ENCODE data around the gene PGAM4. TPM values are rescaled to one million over a fixed set of nuclear protein-coding genes. Genes with fewer than 3 reads are reported as not detected.
"Not testable (repeated sequence)": the region's sequence is repeated elsewhere in the genome, so short reads cannot be mapped to it uniquely, and the experiment has no call there.

PGAM4 gene
- total RNA-seq, 1 experiment from 2014 or later, result not detected

DNA sequence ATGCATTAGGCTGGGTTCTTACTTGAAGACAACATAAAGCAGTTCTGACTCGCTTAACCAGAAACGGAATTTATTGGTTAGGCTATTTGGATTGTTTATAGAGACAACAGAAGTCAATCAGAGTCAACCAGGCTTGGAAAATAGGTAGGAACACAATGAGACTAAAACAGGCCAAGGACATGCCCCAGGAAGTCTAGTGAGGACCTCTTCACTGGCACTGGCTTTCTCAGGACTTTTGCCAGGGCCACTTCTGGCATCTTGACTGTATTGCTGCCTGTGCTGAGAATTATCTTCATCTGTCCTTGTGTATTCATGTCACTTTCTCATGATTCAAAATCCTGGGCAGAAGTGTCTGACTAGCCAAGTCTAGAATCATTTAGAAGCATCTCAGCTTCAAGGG lies 19.6 kb downstream of the PGAM4 start:
- Histone ChIP-seq H3K4me3 (no peak overlapping the region), H3K27me3 (replicated peaks) (no peaks in the 10 kb centered on the region), H3K9me3 (replicated peaks) (no peaks in the 10 kb centered on the region), H3K27ac (no peak overlapping the region), H3K36me3 (no peaks in the 10 kb centered on the region), H3K4me1 (replicated peaks) (peaks cover 7% of the 10 kb centered on the region)
- DNase-seq (ENCODE audit: low read depth in 1 of 2, low spot score in 2 of 2), result no peak

GRCh38 chrX:77946571-77946970 lies 22.9 kb downstream of the PGAM4 start:
- no peak overlapping the region for H3K27ac ChIP-seq

GRCh38 chrX:77945910-77946545 lies 23.4 kb downstream of the PGAM4 start:
- H3K36me3 ChIP-seq, result no peaks in the 10 kb centered on the region

More at GRCh38 chrX:77946571-77946970, 22.9 kb downstream of the PGAM4 start:
- H3K36me3 ChIP-seq, result no peaks in the 10 kb centered on the region
- H3K4me3 ChIP-seq, result no peak overlapping the region
- no peaks in the 10 kb centered on the region for H3K27me3 ChIP-seq (replicated peaks)
- DNase-seq (ENCODE audit: low read depth in 1 of 2, low spot score in 2 of 2), result no peak
- H3K9me3 ChIP-seq (replicated peaks), result no peaks in the 10 kb centered on the region
- no peaks in the 10 kb centered on the region for H3K4me1 ChIP-seq (replicated peaks)

GRCh38 chrX:77945031-77945430 lies 24.4 kb downstream of the PGAM4 start:
- H3K4me1 ChIP-seq (replicated peaks); H3K27me3 ChIP-seq (replicated peaks); H3K9me3 ChIP-seq (replicated peaks); H3K4me3 ChIP-seq; H3K36me3 ChIP-seq; H3K27ac ChIP-seq; DNase-seq (ENCODE audit: low read depth in 1 of 2, low spot score in 2 of 2): not testable (repeated sequence)

More at GRCh38 chrX:77945910-77946545, 23.4 kb downstream of the PGAM4 start:
- no peak overlapping the region for H3K27ac ChIP-seq
- H3K9me3 ChIP-seq (replicated peaks), result no peaks in the 10 kb centered on the region
- no peak overlapping the region for H3K4me3 ChIP-seq
- DNase-seq (ENCODE audit: low read depth in 1 of 2, low spot score in 2 of 2), result no peak
- no peaks in the 10 kb centered on the region for H3K4me1 ChIP-seq (replicated peaks)
- no peaks in the 10 kb centered on the region for H3K27me3 ChIP-seq (replicated peaks)

DNA sequence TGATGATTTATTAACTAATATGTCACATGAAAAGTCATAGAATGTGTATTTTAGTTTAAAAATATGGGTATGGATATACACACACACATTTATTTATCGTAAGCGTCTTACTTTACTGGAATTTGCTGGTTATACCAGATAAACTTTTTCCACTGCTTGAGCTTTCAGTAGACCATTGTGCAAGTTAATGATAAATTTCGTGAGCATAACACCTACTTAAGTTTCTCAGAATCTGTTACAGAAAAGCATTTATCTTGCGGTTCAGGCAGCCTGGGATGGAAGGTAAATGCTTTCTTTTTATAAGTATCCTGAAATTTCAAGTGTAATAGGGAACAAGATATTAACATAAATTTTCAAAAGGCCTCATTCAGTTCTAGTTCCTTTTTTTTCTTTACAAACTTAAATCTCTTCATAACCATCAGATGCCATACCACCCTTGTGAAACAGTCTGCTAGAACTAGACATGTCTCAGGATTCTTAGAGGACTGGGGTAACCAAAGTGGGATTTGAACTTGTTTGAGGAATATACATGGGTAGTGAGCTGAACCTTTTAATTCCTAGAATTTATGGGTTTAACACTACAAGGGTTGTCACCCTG lies 31.3 kb downstream of the PGAM4 start:
- no peaks in the 10 kb centered on the region for H3K27me3 ChIP-seq (replicated peaks)
- H3K27ac ChIP-seq, result no peak overlapping the region
- H3K36me3 ChIP-seq, result no peaks in the 10 kb centered on the region
- H3K4me1 ChIP-seq (replicated peaks), result peaks cover 13% of the 10 kb centered on the region
- H3K9me3 ChIP-seq (replicated peaks), result no peaks in the 10 kb centered on the region
- no peak overlapping the region for H3K4me3 ChIP-seq
- no peak for DNase-seq (ENCODE audit: low read depth in 1 of 2, low spot score in 2 of 2)

GRCh38 chrX:77937291-77937690 lies 32.1 kb downstream of the PGAM4 start:
- H3K36me3 ChIP-seq, result no peaks in the 10 kb centered on the region
- H3K27me3 ChIP-seq (replicated peaks), result no peaks in the 10 kb centered on the region
- peaks cover 13% of the 10 kb centered on the region for H3K4me1 ChIP-seq (replicated peaks)
- no peak overlapping the region for H3K4me3 ChIP-seq
- peak in 1 of 2 experiments; percentile 31 for DNase-seq (ENCODE audit: low read depth in 1 of 2, low spot score in 2 of 2)
- peak overlapping the region; percentile 39; the same call in 1 of the 2 replicates for H3K27ac ChIP-seq
- no peaks in the 10 kb centered on the region for H3K9me3 ChIP-seq (replicated peaks)

- Histone ChIP-seq H3K4me1 (replicated peaks) (peaks cover 13% of the 10 kb centered on the region), H3K27ac (no peak overlapping the region), H3K36me3 (no peaks in the 10 kb centered on the region), H3K9me3 (replicated peaks) (no peaks in the 10 kb centered on the region), H3K27me3 (replicated peaks) (no peaks in the 10 kb centered on the region), H3K4me3 (no peak overlapping the region)
- no peak for DNase-seq (ENCODE audit: low read depth in 1 of 2, low spot score in 2 of 2)
Observed at GRCh38 chrX:77936299-77936698, 33.1 kb downstream of the PGAM4 start.

DNA sequence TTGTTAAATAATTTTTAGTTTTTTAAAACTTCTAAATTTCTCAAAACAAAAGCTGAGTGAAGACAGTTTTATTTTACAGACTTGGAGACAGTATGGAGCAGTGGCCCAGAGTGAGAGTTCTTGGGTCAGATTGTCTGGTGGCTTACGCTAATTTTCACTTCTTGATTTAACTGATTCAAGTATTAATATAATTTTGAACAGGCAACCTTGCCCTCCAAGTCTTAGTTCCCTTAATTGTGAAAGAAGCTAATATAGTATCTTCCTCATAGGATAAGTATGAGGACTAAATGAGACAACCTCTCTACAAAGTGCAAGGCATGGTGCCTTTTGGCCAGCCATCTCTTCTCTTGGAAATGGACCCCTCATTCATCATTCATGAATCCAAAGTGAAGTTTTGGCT lies 33.6 kb downstream of the PGAM4 start:
- Histone ChIP-seq H3K27me3 (replicated peaks) (no peaks in the 10 kb centered on the region), H3K4me1 (replicated peaks) (peaks cover 13% of the 10 kb centered on the region)

DNA sequence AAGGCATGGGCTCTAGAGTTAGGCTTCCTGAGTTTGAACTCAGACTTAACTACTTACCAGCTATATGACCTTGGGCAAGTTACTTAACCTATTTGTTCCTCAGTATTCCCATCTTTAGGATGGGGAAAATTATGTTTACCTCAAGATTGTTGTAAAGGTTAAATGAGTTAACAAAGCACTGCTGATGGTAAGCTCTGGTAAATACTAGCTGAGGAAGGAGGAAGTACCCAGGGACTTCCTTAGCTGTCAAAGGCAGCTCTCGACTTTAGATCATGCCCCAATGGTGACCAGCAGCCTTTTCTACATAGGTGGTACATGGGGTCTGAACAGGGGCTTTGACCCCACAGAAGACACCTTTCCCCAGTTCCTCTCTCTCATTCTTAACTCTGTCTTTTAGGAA lies 38.9 kb downstream of the PGAM4 start:
- no peak for DNase-seq (ENCODE audit: low read depth in 1 of 2, low spot score in 2 of 2)

More for the DNA sequence above, 33.6 kb downstream of the PGAM4 start:
- no peaks in the 10 kb centered on the region for H3K9me3 ChIP-seq (replicated peaks)
- no peak for DNase-seq (ENCODE audit: low read depth in 1 of 2, low spot score in 2 of 2)
- H3K36me3 ChIP-seq, result no peaks in the 10 kb centered on the region
- H3K4me3 ChIP-seq, result no peak overlapping the region
- no peak overlapping the region for H3K27ac ChIP-seq

DNA sequence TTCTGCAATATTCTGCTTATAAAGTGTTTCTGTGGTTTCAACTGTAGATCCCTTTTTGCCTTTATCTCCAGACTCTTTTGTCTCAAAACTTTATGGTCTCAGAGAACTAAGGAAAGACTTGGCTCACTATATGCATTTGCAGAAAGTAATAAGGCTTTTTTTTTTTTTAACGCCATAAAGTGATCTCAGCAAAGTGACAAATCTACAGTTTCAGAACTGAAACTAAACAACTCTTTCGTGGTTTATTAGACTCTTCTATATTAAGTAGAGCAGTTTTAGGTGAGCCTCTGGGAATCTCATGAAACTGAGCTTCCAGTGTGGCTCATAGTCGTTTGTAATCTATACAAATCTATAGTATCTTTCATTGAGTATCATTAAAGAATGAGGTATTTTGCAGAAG lies 43.7 kb downstream of the PGAM4 start:
- H3K27me3 ChIP-seq (replicated peaks), result no peaks in the 10 kb centered on the region
- DNase-seq (ENCODE audit: low read depth in 1 of 2, low spot score in 2 of 2), result no peak
- H3K9me3 ChIP-seq (replicated peaks), result no peaks in the 10 kb centered on the region
- no peaks in the 10 kb centered on the region for H3K4me1 ChIP-seq (replicated peaks)
- no peaks in the 10 kb centered on the region for H3K36me3 ChIP-seq
- H3K27ac ChIP-seq, result no peak overlapping the region
- no peak overlapping the region for H3K4me3 ChIP-seq

More for the DNA sequence above, 38.9 kb downstream of the PGAM4 start:
- Histone ChIP-seq H3K27me3 (replicated peaks) (no peaks in the 10 kb centered on the region), H3K4me3 (no peak overlapping the region), H3K9me3 (replicated peaks) (no peaks in the 10 kb centered on the region), H3K4me1 (replicated peaks) (no peaks in the 10 kb centered on the region), H3K36me3 (no peaks in the 10 kb centered on the region), H3K27ac (no peak overlapping the region)

GRCh38 chrX:77924320-77924859 lies 45.0 kb downstream of the PGAM4 start:
- Histone ChIP-seq H3K9me3 (replicated peaks) (no peaks in the 10 kb centered on the region), H3K36me3 (no peaks in the 10 kb centered on the region), H3K4me1 (replicated peaks) (no peaks in the 10 kb centered on the region), H3K4me3 (no peak overlapping the region), H3K27ac (no peak overlapping the region), H3K27me3 (replicated peaks) (no peaks in the 10 kb centered on the region)
- no peak for DNase-seq (ENCODE audit: low read depth in 1 of 2, low spot score in 2 of 2)

- no peak for DNase-seq (ENCODE audit: low read depth in 1 of 2, low spot score in 2 of 2)
- Histone ChIP-seq H3K9me3 (replicated peaks) (no peaks in the 10 kb centered on the region), H3K4me3 (no peak overlapping the region), H3K4me1 (replicated peaks) (no peaks in the 10 kb centered on the region), H3K36me3 (no peaks in the 10 kb centered on the region), H3K27ac (no peak overlapping the region), H3K27me3 (replicated peaks) (no peaks in the 10 kb centered on the region)
Observed at GRCh38 chrX:77922787-77923186, 46.7 kb downstream of the PGAM4 start.

DNA sequence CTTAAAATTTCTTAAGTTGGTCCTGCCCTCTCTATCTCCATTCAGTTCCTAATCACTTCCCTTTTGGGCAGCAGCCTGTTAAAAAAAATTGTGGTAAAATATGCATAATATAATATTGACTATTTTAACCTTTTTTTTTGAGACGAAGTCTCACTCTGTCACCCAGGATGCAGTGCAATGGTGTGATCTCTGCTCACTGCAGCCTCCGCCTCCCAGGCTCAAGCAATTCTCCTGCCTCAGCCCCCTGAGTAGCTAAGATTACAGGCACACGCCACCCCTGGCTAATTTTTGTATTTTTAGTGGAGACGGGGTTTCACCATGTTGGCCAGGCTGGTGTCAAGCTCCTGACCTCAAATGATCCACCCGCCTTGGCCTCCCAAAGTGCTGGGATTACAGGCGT lies 50.1 kb downstream of the PGAM4 start:
- DNase-seq (ENCODE audit: low read depth in 1 of 2, low spot score in 2 of 2); H3K36me3 ChIP-seq; H3K9me3 ChIP-seq (replicated peaks); H3K4me3 ChIP-seq; H3K27ac ChIP-seq; H3K27me3 ChIP-seq (replicated peaks); H3K4me1 ChIP-seq (replicated peaks): not testable (repeated sequence)

GRCh38 chrX:77918568-77918967 lies 50.9 kb downstream of the PGAM4 start:
- Histone ChIP-seq H3K9me3 (replicated peaks) (no peaks in the 10 kb centered on the region), H3K4me1 (replicated peaks) (peaks cover 8% of the 10 kb centered on the region), H3K4me3 (no peak overlapping the region), H3K27me3 (replicated peaks) (no peaks in the 10 kb centered on the region), H3K27ac (no peak overlapping the region), H3K36me3 (no peaks in the 10 kb centered on the region)
- no peak for DNase-seq (ENCODE audit: low read depth in 1 of 2, low spot score in 2 of 2)
